Measurements from ENCODE around the gene ARHGEF3. TPM values are rescaled to one million over a fixed set of nuclear protein-coding genes. Genes with fewer than 3 reads are reported as not detected.
A peak's percentile ranks its signal among the peaks of the same experiment; 100 is the strongest.

Gene ARHGEF3
- total RNA-seq, 1 donor: 38.0 TPM

DNA sequence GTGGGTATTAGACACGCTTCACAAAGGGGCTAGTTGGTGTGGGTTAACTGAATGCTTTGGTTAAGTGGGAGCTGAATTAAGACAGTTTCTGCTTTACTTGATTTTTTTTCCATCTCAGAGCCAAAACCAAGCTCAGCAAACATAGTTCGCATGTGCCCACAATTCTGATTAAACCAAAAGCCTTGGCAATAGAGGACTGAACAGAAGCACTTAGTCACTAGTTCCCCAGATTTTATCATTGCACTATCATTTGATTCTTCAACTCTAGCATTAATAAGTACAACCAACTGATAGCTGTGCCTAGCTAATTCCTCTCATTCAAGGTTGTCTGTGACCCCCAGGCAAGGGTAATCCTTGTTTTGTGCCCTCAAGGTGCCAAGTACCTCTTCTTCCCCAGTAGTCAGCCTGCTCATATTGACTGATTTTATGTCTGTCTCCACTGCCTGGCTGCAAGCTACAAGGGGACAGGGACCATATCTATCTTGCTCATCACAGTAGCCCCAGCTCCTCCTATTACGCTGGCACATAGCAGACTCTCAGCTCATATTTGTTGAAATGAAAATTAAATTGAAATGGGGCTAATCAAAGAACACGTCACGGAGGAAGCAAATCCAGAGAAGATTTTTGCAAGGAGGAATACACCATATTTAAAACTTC, 9.9 kb upstream of the ARHGEF3 start:
- H3K4me1 ChIP-seq (ENCODE audit: insufficient read depth, low read length): peaks cover 13% of the 10 kb centered on the region
- no peak overlapping the region for H3K4me3 ChIP-seq (ENCODE audit: low read length)
- H3K9me3 ChIP-seq (ENCODE audit: low read depth, low read length): no peaks in the 10 kb centered on the region
- no peaks in the 10 kb centered on the region for H3K27me3 ChIP-seq (ENCODE audit: insufficient read depth, low read length)

DNA sequence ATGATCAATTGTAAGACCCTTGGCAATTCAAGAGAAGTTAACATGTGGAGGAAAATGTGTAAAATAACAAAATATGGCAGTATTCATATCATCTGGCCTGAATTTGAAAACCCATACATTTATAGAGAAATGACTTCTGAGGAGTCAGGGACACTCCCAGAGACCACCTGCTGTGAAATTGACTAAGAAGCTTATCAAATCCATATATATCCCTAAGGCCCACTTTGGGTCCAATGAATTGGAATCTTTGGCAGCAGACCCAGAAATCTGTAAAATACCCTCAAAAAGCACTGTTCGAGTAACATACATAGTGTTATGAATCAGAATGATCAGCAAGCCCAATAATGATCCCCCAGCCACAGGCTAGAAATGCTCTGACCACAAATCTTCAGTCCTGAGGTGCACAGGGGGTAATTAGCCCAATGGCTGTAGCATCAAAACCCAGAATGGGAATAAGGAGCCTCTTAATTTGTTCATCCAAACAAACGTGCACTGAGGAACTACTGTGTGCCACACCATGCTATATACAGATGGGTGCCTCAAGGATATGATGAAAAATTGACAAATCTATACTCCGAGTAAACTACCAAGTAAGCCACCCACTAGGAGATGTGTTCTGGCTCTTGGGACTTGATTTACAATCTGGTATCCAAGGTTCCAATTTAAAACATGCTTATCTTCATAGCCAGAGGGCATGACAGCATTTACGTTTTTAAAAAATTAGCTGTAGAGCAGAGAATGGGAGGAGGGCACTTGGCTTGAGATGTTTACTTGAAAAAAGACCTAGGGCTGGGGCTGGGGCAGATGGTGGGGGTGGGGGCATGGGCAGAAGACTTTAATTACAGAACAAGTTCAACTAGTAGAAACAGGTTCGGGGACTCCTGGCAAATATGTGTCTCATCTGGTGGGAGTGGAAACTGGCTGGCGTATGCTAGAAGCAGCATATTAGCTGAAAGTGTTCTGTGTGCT, 9.1 kb upstream of the ARHGEF3 start:
- Histone ChIP-seq H3K4me1 (ENCODE audit: insufficient read depth, low read length) (peaks cover 13% of the 10 kb centered on the region), H3K9me3 (ENCODE audit: low read depth, low read length) (no peaks in the 10 kb centered on the region)

DNA sequence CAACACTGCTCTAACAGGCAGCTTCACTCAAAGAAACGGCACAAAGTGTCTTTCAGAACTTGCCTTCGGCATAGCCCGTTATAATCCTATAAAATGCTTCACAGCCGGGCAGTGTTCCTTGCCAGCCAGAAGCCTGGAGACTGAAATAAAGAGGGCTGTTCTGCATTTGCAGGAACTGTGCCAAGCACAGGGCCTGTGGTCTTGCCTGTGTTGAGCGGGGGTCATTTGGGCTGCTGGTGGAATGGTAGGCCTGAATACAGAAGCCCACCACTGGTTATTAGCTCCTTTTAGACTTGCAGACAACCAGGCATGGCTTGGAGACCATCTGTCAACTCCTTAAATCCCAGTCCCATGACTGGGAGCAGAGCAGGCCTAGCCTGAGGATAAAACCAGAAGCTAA, 4.7 kb upstream of the ARHGEF3 start:
- Histone ChIP-seq H3K9me3 (ENCODE audit: low read depth, low read length) (no peaks in the 10 kb centered on the region), H3K27me3 (ENCODE audit: insufficient read depth, low read length) (no peaks in the 10 kb centered on the region), H3K4me3 (ENCODE audit: low read length) (no peak overlapping the region)

More for the DNA sequence above, 9.1 kb upstream of the ARHGEF3 start:
- Histone ChIP-seq H3K27me3 (ENCODE audit: insufficient read depth, low read length) (no peaks in the 10 kb centered on the region), H3K4me3 (ENCODE audit: low read length) (no peak overlapping the region)

DNA sequence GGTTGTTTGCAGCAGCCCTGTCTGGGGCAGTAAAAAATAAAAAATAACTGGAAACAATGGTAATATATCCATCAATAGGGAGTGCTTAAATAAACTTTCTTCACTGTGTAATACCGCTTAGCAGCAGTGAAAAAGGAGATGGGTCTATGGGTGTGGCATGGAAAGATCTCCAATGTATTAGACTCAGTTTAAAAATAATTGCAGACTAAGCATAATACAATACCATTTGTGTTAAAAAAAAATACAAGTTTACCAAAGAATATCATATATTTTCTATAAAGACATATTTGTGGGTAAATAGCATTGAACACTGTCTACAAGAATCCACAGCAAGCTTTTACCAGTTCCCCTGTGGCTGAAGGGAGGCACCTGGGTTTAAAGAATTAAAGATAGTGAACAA, 1.0 kb upstream of the ARHGEF3 start:
- H3K4me1 ChIP-seq (ENCODE audit: insufficient read depth, low read length): peaks cover 34% of the 10 kb centered on the region
- H3K27me3 ChIP-seq (ENCODE audit: insufficient read depth, low read length): no peaks in the 10 kb centered on the region
- no peak overlapping the region for H3K4me3 ChIP-seq (ENCODE audit: low read length)
- H3K9me3 ChIP-seq (ENCODE audit: low read depth, low read length): no peaks in the 10 kb centered on the region

More for the DNA sequence above, 4.7 kb upstream of the ARHGEF3 start:
- H3K4me1 ChIP-seq (ENCODE audit: insufficient read depth, low read length): peaks cover 8% of the 10 kb centered on the region

DNA sequence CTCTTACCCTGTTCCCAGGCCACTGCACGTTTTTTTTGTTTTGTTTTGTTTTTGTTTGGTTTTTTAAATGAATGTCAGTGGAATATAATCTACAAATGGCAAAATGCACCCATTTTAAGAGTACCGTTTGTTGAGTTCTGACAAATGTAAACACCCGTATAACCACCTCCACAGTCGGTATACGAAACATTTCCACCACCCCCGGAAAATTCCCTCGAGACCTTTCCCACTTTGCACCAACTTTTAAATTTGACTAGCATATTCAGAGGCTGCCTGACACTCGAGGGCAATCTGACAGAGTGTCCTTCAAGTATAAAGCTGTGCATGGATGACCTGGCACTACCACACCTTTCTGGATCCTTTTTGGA, 613 bp upstream of the ARHGEF3 start:
- Histone ChIP-seq H3K4me3 (ENCODE audit: low read length) (peak overlapping the region; percentile 91), H3K27me3 (ENCODE audit: insufficient read depth, low read length) (no peaks in the 10 kb centered on the region), H3K9me3 (ENCODE audit: low read depth, low read length) (no peaks in the 10 kb centered on the region), H3K4me1 (ENCODE audit: insufficient read depth, low read length) (peaks cover 38% of the 10 kb centered on the region)

DNA sequence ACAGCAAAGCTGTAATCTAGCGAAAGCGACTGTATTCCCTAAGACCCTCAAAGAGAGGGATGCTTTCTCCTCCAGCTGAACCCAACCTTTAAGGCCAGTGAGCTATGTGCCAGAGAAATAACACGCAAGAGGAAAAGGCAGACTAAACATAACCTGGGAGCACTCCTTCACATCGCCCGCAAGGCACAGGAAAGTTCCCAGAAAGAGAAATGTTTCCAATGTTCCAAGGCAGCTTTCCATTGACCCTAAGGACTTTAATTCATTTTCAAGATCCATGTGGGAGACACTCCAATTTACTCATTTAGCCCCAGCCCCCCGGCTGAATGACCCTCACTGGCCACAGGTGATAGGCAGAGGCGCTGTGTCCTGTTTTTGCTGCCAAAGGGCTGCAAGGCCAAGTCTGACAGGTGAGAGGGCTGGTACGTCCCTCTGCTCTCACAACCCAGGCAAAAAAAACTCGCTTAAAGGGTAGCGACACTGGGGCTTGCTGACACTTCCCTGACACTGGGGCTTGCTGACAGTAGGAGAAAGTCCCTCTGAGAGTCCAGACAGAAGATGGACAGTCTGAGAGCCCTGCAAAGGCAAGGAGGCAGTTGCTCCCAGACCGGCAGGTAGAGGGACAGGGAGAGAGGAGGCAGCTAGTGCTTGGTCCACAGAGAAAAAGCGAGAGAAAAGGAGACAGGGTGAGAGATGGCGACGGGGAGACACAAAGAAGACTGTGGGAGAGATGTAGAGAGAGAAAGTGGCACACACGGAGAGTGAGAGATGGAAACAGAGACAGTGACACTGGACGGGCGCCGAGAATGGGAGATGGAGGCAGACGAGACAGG, 702 bp downstream of the ARHGEF3 start:
- H3K9me3 ChIP-seq (ENCODE audit: low read depth, low read length): no peaks in the 10 kb centered on the region
- no peaks in the 10 kb centered on the region for H3K27me3 ChIP-seq (ENCODE audit: insufficient read depth, low read length)
- H3K4me1 ChIP-seq (ENCODE audit: insufficient read depth, low read length): peaks cover 51% of the 10 kb centered on the region
- H3K4me3 ChIP-seq (ENCODE audit: low read length): peak overlapping the region; percentile 91

DNA sequence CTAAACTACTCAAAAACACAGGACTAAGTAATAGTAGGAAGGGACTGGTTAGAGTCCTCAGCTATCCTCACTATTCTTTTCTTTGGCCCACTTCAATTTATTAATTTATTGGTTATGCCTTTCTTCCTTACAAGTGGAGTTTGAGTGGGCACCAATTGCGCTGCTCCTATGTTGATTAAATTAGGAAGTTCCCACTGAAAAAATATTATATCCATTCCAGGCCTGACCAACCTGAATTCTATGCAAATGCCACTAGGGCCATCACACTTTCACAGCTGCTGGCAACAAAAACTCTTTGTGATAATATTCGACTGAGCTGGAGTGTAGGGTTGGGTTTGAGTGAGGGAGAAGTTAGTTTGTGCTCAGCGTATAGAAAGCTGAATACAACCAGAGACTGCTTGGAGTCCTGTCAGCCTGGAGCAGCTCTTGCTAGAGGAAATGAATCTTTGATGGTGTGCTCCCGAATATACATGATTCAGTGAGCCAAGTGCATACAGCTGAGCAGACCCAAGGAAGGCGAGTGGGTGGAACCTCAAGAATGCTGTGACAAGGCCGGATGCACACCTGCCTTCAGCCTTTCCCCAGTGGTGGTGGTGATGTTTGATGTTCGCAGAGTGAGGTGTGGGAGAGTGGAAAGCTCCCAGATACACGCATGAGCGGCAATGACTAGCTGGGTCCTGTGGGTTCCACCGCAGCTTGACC, 1.5 kb downstream of the ARHGEF3 start:
- H3K4me1 ChIP-seq (ENCODE audit: insufficient read depth, low read length): peaks cover 58% of the 10 kb centered on the region
- H3K4me3 ChIP-seq (ENCODE audit: low read length): peak overlapping the region; percentile 91
- H3K9me3 ChIP-seq (ENCODE audit: low read depth, low read length): no peaks in the 10 kb centered on the region
- H3K27me3 ChIP-seq (ENCODE audit: insufficient read depth, low read length): no peaks in the 10 kb centered on the region

DNA sequence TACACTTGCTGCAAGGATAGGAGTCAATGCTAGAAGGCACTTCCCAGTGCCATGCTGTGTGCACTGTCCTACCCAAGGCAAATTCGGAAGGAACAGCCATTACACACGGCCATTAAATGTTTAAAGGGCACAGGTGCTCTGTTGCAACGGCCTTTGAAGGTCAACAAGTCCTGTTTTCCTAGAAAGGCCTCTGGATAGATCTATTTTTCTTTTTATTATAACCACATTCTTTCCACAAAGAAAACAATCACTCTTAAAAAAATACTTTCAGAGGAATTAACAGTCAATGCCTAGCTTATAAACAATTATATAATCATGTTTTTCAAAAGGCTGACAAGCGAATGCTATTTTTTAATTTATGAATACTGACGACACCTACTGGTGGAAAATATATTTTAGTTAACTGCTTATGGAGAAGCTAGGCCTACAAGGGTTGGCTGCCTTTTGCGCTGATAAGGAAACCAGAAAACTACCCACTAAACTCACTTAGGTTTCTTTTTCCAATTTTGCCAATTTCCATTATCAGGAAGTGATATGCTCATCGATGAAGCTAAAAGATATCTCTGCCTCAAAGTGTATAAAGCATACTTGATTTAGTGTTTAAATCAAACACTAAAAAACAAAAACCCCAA, 2.4 kb downstream of the ARHGEF3 start:
- H3K9me3 ChIP-seq (ENCODE audit: low read depth, low read length): no peaks in the 10 kb centered on the region
- peaks cover 65% of the 10 kb centered on the region for H3K4me1 ChIP-seq (ENCODE audit: insufficient read depth, low read length)
- no peaks in the 10 kb centered on the region for H3K27me3 ChIP-seq (ENCODE audit: insufficient read depth, low read length)
- H3K4me3 ChIP-seq (ENCODE audit: low read length): peak overlapping the region; percentile 91

DNA sequence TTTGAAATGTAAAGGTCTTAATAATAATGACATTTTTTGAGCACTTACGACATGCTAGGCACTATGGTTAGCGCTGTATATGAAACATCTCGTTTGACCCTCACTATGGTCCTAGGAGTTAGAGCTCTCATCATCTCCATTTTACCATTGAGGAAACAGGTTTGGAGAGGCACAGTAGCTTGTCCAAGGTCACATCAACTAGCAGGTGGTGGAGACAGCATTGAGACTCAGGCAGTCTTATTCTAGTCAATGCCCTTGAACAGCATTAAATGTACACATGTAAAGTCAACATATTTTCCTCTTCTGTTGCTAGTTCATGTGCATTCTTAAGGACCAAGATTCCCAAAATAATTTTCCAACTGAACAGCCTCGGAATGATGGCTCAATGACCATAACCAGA, 4.8 kb downstream of the ARHGEF3 start:
- Histone ChIP-seq H3K4me1 (ENCODE audit: insufficient read depth, low read length) (peaks cover 74% of the 10 kb centered on the region), H3K4me3 (ENCODE audit: low read length) (no peak overlapping the region), H3K27me3 (ENCODE audit: insufficient read depth, low read length) (no peaks in the 10 kb centered on the region), H3K9me3 (ENCODE audit: low read depth, low read length) (no peaks in the 10 kb centered on the region)

DNA sequence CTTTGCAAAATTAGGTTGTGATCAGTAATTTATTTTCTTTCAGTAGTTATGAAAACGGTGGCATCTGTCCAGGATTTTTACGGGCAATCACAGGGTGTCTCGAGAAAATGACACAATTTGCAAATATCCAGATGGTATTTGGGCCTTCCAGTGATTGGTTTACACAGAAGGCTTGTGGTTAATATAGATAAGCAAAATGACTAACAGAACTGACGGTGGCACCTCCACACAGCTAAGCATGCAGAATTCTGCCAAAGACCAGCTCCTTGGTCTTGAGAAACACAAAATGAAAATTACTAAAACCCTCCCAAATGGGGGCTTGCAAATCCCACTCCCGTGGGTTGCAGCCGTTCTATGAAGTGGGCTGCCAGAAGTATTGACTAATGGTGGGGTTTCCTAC, 5.5 kb downstream of the ARHGEF3 start:
- H3K4me3 ChIP-seq (ENCODE audit: low read length): no peak overlapping the region
- no peaks in the 10 kb centered on the region for H3K27me3 ChIP-seq (ENCODE audit: insufficient read depth, low read length)
- H3K4me1 ChIP-seq (ENCODE audit: insufficient read depth, low read length): peaks cover 81% of the 10 kb centered on the region

DNA sequence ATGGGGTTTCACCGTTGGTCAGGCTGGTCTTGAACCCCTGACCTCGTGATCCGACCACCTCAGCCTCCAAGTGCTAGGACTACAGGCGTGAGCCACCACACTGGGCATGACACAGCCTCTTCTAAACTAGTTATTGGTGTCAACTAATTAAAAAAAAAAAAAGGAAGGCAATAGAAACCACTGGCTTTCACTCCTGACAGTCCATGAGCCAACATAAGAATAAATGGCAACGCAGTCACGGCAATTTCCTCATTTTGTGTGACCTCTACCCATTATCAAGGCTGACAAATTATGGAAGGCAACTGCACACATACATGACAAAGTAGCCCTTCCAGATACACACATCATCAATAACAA, 5.9 kb downstream of the ARHGEF3 start:
- Histone ChIP-seq H3K4me3 (ENCODE audit: low read length) (no peak overlapping the region), H3K9me3 (ENCODE audit: low read depth, low read length) (no peaks in the 10 kb centered on the region), H3K27me3 (ENCODE audit: insufficient read depth, low read length) (no peaks in the 10 kb centered on the region), H3K4me1 (ENCODE audit: insufficient read depth, low read length) (peaks cover 81% of the 10 kb centered on the region)

More for the DNA sequence above, 5.5 kb downstream of the ARHGEF3 start:
- no peaks in the 10 kb centered on the region for H3K9me3 ChIP-seq (ENCODE audit: low read depth, low read length)

DNA sequence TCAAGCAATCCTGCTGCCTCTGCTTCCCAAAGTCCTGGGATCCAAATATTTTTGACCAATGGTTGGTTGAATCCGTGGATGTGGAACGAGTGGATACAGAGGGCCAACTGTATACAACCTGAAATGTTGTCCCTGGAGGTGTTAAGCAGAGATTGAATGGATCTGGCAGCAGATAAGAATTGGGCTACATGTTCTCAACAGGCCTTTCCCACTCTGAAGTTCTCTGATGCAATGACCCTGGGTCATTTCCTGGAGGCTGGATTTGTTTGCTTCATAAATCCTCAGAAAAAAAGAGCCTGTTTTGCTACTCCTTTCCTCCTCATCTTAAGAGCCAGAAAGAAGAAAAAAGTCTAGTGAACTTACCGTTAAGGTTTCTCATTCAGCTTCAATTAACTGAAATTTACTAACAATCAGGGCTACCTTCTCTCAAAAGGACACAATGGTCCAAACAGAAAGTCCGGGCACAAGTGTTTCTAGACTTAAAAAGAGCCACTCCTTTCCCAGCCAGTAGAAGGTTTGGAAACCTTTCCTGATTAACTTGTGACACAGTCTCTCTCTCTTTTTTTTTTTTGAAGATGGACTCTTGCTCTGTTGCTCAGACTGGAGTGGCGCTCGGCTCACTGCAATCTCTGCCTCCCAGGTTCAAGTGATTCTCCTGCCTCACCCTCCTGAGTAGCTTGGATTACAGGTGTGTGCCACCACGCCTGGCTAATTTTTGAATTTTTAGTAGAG, 6.5 kb downstream of the ARHGEF3 start:
- peaks cover 81% of the 10 kb centered on the region for H3K4me1 ChIP-seq (ENCODE audit: insufficient read depth, low read length)
- H3K27me3 ChIP-seq (ENCODE audit: insufficient read depth, low read length): no peaks in the 10 kb centered on the region
- H3K9me3 ChIP-seq (ENCODE audit: low read depth, low read length): no peaks in the 10 kb centered on the region
- H3K4me3 ChIP-seq (ENCODE audit: low read length): no peak overlapping the region

DNA sequence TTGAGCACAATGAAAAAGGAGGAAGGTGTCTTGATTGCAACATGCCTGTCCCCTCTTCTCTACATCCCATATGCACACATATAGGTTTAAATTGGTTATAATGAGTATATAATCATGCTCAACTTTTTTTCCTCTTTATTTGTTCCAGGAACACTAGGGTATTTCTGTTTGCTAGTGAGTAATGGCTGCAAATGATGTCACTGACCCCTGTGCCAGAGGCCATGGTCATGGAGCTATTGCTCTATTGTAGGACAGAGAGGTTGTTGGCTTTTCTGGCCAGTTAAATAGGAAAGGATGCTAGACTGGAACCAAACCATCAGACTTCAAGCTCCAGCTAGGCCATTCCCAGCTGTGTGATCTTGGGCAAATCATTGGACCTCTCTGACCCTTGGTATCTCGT, 9.6 kb downstream of the ARHGEF3 start:
- Histone ChIP-seq H3K4me1 (ENCODE audit: insufficient read depth, low read length) (peaks cover 89% of the 10 kb centered on the region), H3K4me3 (ENCODE audit: low read length) (no peak overlapping the region), H3K9me3 (ENCODE audit: low read depth, low read length) (no peaks in the 10 kb centered on the region), H3K27me3 (ENCODE audit: insufficient read depth, low read length) (no peaks in the 10 kb centered on the region)
